GM23338 (cell line): ENCODE results near the gene EML1.

Experiments used
- CREB1 ChIP-seq: fragments of 250-450 bp; sonication (Bioruptor Pico); IDR thresholded peaks from 2 replicates; pipeline ENCODE4 v1.5.0; 2020; ENCODE audit warnings: low read depth, mild to moderate bottlenecking, moderate library complexity
- EZH2 ChIP-seq: fragments of 200-600 bp; sonication (generic); IDR thresholded peaks from one replicate; pipeline ENCODE4 v1.8.0; 2017; ENCODE audit warnings: antibody characterized with exemption, mild to moderate bottlenecking, low read depth; ENCODE audit not compliant: unreplicated experiment
- POLR2AphosphoS5 ChIP-seq: IDR thresholded peaks from 2 replicates; pipeline ENCODE4 v1.6.1; 2016; ENCODE audit warnings: antibody characterized with exemption, low read depth
- TF ChIP-seq, protein P1 (sequence below), 2 experiments: fragments of 200-600 bp in 1 of 2; sonication (generic) in 1 of 2; conservative IDR thresholded peaks; 2 replicates each; pipeline versions ENCODE4 v1.5.1 to v1.6.1; 2016 to 2017; ENCODE audit warnings: antibody characterized with exemption in 2 of 2, low read depth in 2 of 2, mild to moderate bottlenecking in 2 of 2, moderate library complexity in 1 of 2

DNA sequence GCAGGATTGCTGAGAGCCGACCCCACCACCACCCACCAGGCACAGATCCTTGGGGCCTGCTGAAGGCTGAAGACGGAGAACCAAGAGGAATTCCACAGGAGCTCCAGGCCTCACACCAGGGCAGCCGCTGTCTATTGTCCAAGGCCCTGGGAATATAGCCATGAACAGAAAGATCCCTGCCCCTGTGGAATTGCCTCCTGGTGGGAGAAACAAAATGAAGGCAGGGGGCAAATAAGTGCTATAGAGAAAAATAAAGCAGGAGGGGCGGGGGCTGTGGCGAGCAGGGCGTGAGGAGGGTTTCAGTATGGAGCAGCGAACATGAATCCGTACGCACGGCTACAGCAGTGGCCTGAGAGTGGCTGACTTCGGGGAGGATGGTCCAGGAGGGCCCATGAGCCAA, 96.1 kb downstream of the EML1 start:
- TF ChIP-seq, protein P1, sequence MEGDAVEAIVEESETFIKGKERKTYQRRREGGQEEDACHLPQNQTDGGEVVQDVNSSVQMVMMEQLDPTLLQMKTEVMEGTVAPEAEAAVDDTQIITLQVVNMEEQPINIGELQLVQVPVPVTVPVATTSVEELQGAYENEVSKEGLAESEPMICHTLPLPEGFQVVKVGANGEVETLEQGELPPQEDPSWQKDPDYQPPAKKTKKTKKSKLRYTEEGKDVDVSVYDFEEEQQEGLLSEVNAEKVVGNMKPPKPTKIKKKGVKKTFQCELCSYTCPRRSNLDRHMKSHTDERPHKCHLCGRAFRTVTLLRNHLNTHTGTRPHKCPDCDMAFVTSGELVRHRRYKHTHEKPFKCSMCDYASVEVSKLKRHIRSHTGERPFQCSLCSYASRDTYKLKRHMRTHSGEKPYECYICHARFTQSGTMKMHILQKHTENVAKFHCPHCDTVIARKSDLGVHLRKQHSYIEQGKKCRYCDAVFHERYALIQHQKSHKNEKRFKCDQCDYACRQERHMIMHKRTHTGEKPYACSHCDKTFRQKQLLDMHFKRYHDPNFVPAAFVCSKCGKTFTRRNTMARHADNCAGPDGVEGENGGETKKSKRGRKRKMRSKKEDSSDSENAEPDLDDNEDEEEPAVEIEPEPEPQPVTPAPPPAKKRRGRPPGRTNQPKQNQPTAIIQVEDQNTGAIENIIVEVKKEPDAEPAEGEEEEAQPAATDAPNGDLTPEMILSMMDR (conservative IDR thresholded peaks at IDR 0.05; ENCODE audit: low read depth in 2 of 2) = no peak
- TF ChIP-seq POLR2AphosphoS5 (no peak), CREB1 (CRISPR knock-in tag) (no peak), EZH2 (no peak)
